Large intestine (tissue), 3 donors: ENCODE results near the gene HYAL1. TPM values are rescaled to one million over a fixed set of nuclear protein-coding genes. Genes with fewer than 3 reads are reported as not detected.

Experiments used
- DNase-seq, 2 donors: peaks; one replicate each; pipeline versions ENCODE4 v3.0.0 to v3.0.0-alpha.2; 2013
- H3K27ac ChIP-seq: one replicate; pipeline ENCODE4 v1.5.1; 2013; ENCODE audit warnings: low read length
- H3K27me3 ChIP-seq: 2 replicates; pipeline ENCODE4 v1.6.1; 2013; ENCODE audit warnings: low read length; ENCODE audit not compliant: control insufficient read depth, insufficient read depth
- H3K36me3 ChIP-seq: 2 replicates; pipeline ENCODE4 v1.6.1; 2013; ENCODE audit warnings: low read length; ENCODE audit not compliant: control insufficient read depth, insufficient read depth
- H3K4me1 ChIP-seq: one replicate; pipeline ENCODE4 v1.6.1; 2013; ENCODE audit warnings: low read length; ENCODE audit not compliant: control insufficient read depth, insufficient read depth
- H3K4me3 ChIP-seq: one replicate; pipeline ENCODE4 v1.5.1; 2013; ENCODE audit warnings: low read length
- H3K9me3 ChIP-seq: one replicate; pipeline ENCODE4 v1.6.1; 2013; ENCODE audit warnings: mild to moderate bottlenecking, low read depth, low read length, moderate library complexity; ENCODE audit not compliant: control insufficient read depth
- WGBS: methylation state at CpG from one replicate; pipeline ENCODE4 v1.1.5; 2013; ENCODE audit warnings: low lambda C conversion rate; ENCODE audit not compliant: insufficient coverage; 5-methylcytosine and 5-hydroxymethylcytosine counted together
- polyA plus RNA-seq: library from polyadenylated mRNA; unstranded; fragments of 120-200 nt; gene quantifications from one replicate; pipeline ENCODE4 v1.2.1, GENCODE V29; 2013

The HYAL1 gene
- polyA plus RNA-seq, 1 donor: 2.1 TPM

DNA sequence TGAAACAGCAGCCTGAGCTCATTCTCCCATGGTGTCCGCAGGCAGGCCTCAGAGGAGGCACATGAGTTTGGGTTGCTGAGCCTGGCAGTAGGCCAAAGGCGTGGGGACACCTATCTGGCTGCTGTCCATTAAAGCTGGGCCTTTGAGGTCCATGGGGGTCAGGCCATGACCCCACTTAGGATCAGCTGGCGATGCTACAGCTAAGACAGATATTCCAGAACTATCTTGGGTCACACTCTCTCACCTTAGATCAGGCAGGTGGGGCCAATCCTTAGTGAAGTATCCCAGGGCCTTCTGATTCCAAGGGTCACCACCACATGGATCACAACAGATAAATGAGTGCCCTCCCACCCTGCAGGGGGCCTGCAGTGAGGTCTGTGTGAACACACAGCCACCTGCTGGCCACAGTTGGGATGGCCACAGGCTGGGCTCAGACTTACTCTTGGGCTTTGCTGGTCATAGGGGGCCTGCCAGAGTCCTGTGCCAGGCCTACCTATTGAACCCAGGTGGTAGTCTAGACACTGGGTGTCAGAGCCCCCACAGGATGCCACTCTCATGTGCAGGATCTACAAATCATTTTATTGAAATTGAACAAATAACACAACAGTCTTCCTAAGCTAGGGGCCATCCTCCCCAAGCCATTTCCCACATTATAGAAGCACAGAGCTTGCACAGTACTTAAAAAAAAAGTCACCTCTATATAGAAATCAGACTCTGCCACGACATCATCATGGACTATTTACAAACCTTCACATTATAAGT is 21.2 kb upstream of the HYAL1 start:
- Histone ChIP-seq H3K27me3 (no peaks in the 10 kb centered on the region), H3K27ac (peak overlapping the region; percentile 94), H3K9me3 (no peaks in the 10 kb centered on the region), H3K4me3 (no peak overlapping the region), H3K4me1 (peaks cover 52% of the 10 kb centered on the region), H3K36me3 (peaks cover 23% of the 10 kb centered on the region)
- no CpG with 5 or more reads among the region's 4 CpGs for WGBS
- DNase-seq: peak; percentile 86 to 88

DNA sequence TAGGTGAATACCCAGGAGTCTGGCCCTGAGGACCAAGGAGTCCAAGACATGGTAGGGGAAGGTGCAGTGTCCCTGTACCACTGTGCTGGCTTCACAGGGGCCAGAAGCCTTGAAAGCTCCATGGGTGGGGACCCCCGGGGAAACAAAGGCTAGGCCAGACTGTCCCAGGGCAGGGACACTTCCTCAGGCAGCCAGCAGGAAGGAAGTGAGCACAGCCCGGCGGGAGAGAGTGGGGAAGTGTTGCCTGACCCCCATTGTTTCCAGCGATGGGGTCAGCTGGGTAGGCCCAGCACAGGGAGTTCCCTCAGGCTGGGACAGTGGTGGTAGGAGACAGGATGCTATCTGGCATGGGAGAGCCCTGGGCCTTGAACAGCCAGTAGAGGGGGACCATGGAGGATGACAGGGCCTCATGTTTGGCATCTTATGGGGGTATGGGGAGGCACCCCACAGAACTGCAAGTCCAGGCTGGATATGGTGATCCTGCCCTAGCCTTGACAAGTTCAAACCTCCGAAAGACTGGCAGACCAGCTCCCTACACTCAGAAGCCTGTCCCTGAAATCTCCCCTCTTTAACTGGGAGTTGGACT is 20.3 kb upstream of the HYAL1 start:
- Histone ChIP-seq H3K27me3 (no peaks in the 10 kb centered on the region), H3K4me3 (no peak overlapping the region), H3K27ac (peak overlapping the region; percentile 94), H3K4me1 (peaks cover 60% of the 10 kb centered on the region), H3K9me3 (no peaks in the 10 kb centered on the region), H3K36me3 (peaks cover 27% of the 10 kb centered on the region)
- WGBS: no CpG with 5 or more reads among the region's 5 CpGs
- no peak for DNase-seq

GRCh38 chr3:50323092-50323600 is 19.8 kb upstream of the HYAL1 start:
- peak in 1 of 2 donors; percentile 34 for DNase-seq
- H3K36me3 ChIP-seq: peaks cover 32% of the 10 kb centered on the region
- H3K4me1 ChIP-seq: peaks cover 60% of the 10 kb centered on the region
- peak overlapping the region; percentile 94 for H3K27ac ChIP-seq
- no peaks in the 10 kb centered on the region for H3K9me3 ChIP-seq
- WGBS: no CpG with 5 or more reads among the region's 4 CpGs
- H3K27me3 ChIP-seq: no peaks in the 10 kb centered on the region
- H3K4me3 ChIP-seq: no peak overlapping the region

DNA sequence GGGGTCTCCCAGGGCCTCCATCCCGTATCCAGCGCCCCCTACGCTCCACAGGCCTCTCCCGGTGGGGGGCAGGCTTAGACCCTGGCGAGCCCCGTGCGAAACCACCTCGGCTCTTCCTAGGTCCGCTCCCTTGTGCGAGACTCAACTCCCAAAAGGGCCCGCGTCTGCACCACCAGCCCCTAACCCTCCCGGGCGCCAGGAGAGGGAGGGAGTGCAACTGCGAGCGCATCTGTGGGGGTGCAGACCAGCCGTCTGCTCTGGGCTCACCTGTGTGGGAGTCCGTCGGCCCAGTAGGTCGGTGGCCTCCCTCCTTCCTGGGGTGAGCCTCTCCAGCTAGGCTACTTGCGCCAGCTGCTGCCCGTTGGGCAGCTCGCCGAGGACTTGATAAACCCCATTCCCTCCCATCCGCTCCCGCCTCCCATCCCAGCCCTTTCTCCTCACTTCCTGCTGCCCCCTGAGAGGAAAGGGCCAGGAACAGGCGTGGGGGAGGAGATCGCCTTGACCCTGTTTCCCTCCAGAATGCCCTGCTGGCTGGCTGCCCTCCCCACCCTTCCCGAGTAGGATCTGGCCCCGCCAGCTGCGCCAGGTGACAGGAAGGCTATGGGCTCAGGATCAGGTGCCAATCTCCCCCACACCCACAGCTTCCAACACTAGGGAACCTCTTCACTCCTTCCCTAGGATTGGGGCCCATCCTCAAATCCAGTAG is 19.2 kb upstream of the HYAL1 start, which contains the start of gene HYAL2:
TSS of gene HYAL2 (minus strand) at position 360 of the 706 bp plus-strand sequence. CDS start 2,256 bp downstream, outside the sequence.
- H3K4me1 ChIP-seq: peaks cover 66% of the 10 kb centered on the region
- H3K27ac ChIP-seq: peak within 1 kb of the TSS; percentile 94
- peak within 1 kb of the TSS; percentile 71 for H3K4me3 ChIP-seq
- peak in 1 of 2 donors; percentile 38 for DNase-seq
- H3K9me3 ChIP-seq: no peaks in the 10 kb centered on the region
- H3K27me3 ChIP-seq: no peaks in the 10 kb centered on the region
- H3K36me3 ChIP-seq: peaks cover 38% of the 10 kb centered on the region
- no CpG with 5 or more reads among the region's 31 CpGs for WGBS

- no peaks in the 10 kb centered on the region for H3K9me3 ChIP-seq
- peaks cover 43% of the 10 kb centered on the region for H3K36me3 ChIP-seq
- no peak for DNase-seq
- peak overlapping the region; percentile 94 for H3K27ac ChIP-seq
- no peaks in the 10 kb centered on the region for H3K27me3 ChIP-seq
- H3K4me3 ChIP-seq: peak overlapping the region; percentile 71
- WGBS: no CpG with 5 or more reads among the region's 14 CpGs
- H3K4me1 ChIP-seq: peaks cover 70% of the 10 kb centered on the region
Measured at GRCh38 chr3:50322115-50322385, 18.7 kb upstream of the HYAL1 start.

- peaks cover 72% of the 10 kb centered on the region for H3K4me1 ChIP-seq
Measured at GRCh38 chr3:50321336-50322114, 18.2 kb upstream of the HYAL1 start.

DNA sequence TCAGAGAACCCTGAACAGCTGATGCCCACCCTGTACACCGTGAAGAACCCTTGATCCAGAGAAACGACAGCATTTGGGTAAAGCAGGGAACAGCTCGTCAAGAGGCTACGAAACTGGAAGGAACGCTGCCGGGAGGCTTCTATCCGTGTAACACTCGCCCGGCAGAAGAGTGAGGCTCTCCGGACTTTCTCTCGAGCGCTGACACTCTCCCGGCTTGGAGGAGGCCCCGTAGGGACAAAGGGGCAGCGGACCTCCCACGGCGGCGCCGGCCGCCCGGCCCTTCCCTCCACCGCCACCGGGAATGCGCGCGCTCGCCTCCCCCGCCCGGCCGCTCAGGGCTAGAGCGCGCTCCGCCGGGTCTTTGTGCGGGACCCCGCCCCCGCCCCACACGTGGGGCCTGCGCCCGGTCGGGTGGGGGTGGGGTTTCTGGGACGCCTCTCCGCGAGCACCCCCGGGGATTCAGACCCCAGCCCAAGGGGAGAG is 17.5 kb upstream of the HYAL1 start:
- WGBS: no CpG with 5 or more reads among the region's 45 CpGs
- Histone ChIP-seq H3K4me1 (peaks cover 76% of the 10 kb centered on the region), H3K27me3 (no peaks in the 10 kb centered on the region), H3K27ac (peak overlapping the region; percentile 94), H3K36me3 (peaks cover 45% of the 10 kb centered on the region), H3K9me3 (no peaks in the 10 kb centered on the region), H3K4me3 (peak overlapping the region; percentile 71)
- peak; percentile 75 to 93 for DNase-seq

More at GRCh38 chr3:50321336-50322114, 18.2 kb upstream of the HYAL1 start:
- H3K9me3 ChIP-seq: no peaks in the 10 kb centered on the region
- no CpG with 5 or more reads among the region's 59 CpGs for WGBS
- peak overlapping the region; percentile 71 for H3K4me3 ChIP-seq
- peaks cover 46% of the 10 kb centered on the region for H3K36me3 ChIP-seq
- H3K27me3 ChIP-seq: no peaks in the 10 kb centered on the region
- DNase-seq: peak; percentile 87 to 97
- peak overlapping the region; percentile 94 for H3K27ac ChIP-seq

DNA sequence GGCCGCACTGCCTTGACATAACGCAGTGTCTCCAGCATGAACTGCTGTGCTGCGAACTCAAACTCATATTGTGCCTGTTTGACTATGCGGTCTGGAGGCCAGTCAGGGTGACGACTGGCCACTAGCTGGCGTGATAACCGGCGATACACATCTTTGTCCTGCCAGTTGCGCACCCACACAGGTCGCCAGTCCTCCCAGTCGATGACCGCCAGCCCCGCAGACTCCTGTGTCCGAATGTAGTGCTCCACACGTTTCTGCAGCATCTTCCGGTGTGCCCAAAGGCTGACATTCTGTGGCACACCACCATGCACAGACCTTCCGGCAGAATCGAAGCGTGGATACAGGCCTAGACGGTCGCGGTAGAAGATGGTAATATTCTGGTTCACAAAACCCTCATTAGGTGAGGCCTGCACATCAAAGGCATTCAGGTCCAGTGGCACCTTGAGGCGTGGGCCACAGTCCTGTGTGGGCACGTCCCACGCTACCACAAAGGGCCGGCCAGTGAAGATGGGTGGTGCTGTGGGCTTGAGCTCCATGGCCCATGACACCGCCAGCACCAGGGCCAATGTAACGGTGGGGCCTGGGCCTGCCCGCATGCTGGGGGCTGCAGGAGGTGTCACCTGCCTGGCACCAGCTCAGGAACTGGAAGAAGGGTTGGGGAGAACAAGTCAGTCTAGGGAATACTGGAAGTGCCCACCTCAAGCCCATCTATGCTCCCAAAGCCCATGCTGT is 16.7 kb upstream of the HYAL1 start:
- no peaks in the 10 kb centered on the region for H3K27me3 ChIP-seq
- peaks cover 75% of the 10 kb centered on the region for H3K4me1 ChIP-seq
- no peaks in the 10 kb centered on the region for H3K9me3 ChIP-seq
- WGBS: no CpG with 5 or more reads among the region's 29 CpGs
- peak overlapping the region; percentile 71 for H3K4me3 ChIP-seq
- H3K36me3 ChIP-seq: peaks cover 42% of the 10 kb centered on the region
- DNase-seq: no peak
- H3K27ac ChIP-seq: peak overlapping the region; percentile 94

DNA sequence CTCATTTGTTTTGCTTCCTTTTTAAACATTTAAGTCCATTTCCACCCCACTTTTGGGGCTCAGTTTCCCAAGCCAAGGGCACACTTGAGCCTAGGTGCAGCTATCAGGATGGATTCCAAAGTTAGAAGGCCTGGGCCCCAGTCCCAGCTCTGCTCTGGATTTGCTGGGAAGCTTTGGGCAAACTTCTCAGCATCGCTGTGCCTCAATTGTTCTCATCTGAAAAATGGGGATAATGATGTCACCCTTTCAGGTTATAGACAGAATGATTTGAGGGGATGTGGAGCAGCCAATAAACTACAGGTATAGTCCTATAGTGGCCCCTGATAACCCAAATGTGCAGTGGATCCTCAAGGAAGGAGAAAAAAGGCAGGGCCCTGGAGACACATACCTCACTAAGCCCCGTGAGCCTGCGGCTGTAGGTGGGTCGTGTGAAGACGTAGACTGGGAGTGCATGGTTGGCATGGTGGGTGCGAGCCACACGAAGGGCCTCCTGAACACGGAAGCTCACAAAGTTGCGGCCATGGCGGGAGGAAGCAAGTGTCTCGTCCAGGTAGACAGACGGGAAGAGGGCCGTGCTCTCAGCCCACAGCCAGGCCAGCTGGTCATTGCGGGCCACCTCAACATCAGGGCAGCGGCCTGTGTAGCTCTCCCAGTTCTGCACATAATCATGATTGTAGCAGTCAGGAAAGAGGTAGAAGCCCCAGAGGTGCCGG is 16.0 kb upstream of the HYAL1 start:
- DNase-seq: no peak
- H3K27ac ChIP-seq: no peak overlapping the region
- WGBS: no CpG with 5 or more reads among the region's 16 CpGs

More for the DNA sequence above, 16.0 kb upstream of the HYAL1 start:
- Histone ChIP-seq H3K36me3 (peaks cover 48% of the 10 kb centered on the region), H3K4me3 (no peak overlapping the region), H3K9me3 (no peaks in the 10 kb centered on the region), H3K27me3 (no peaks in the 10 kb centered on the region), H3K4me1 (peaks cover 68% of the 10 kb centered on the region)
